HCT116 (cell line): ENCODE results near the gene ABCF3.

Experiments
- CEBPB ChIP-seq: IDR thresholded peaks from 2 replicates; pipeline ENCODE4 v1.6.1; 2012; ENCODE audit warnings: low read depth
- CTCF ChIP-seq, 3 experiments: fragments of 200-600 bp in 1 of 3; sonication (generic) in 1 of 3; IDR thresholded peaks in 2 of 3; conservative IDR thresholded peaks in 1 of 3; 2 replicates each; pipeline ENCODE4 v1.5.1; 2012 to 2017; ENCODE audit warnings: low read depth in 2 of 3, low read length in 2 of 3, antibody characterized with exemption in 1 of 3, borderline replicate concordance in 1 of 3, control low read depth in 1 of 3, mild to moderate bottlenecking in 1 of 3, mixed read lengths in 1 of 3, mixed run types in 1 of 3, moderate library complexity in 1 of 3; ENCODE audit not compliant: insufficient read depth in 1 of 3
- EZH2 ChIP-seq: fragments of 200-600 bp; sonication (generic); IDR thresholded peaks from 2 replicates; pipeline ENCODE4 v1.6.1; 2017; ENCODE audit warnings: antibody characterized with exemption, mixed run types
- EZH2phosphoT487 ChIP-seq: fragments of 200-600 bp; IDR thresholded peaks from 2 replicates; pipeline ENCODE4 v1.6.1; 2018; ENCODE audit warnings: antibody characterized with exemption, borderline replicate concordance
- POLR2A ChIP-seq: IDR thresholded peaks from 2 replicates; pipeline ENCODE4 v1.7.0; 2011; ENCODE audit warnings: borderline replicate concordance; ENCODE audit not compliant: insufficient read depth, insufficient read length; ENCODE audit errors: extremely low read depth
- POLR2AphosphoS5 ChIP-seq: IDR thresholded peaks from 2 replicates; pipeline ENCODE4 v1.6.1; 2011; ENCODE audit warnings: mild to moderate bottlenecking, low read depth, low read length, moderate library complexity
- REST ChIP-seq: IDR thresholded peaks from 2 replicates; pipeline ENCODE4 v1.6.1; 2012; ENCODE audit warnings: low read depth
- SIN3A ChIP-seq: IDR thresholded peaks from 2 replicates; pipeline ENCODE4 v1.6.1; 2012; ENCODE audit warnings: low read depth
- SP1 ChIP-seq: IDR thresholded peaks from 2 replicates; pipeline ENCODE4 v1.6.1; 2012; ENCODE audit warnings: low read depth
- SRF ChIP-seq: IDR thresholded peaks from 2 replicates; pipeline ENCODE4 v1.6.1; 2012; ENCODE audit warnings: low read depth
- ZFX ChIP-seq: fragments of 450-650 bp; IDR thresholded peaks from 2 replicates; pipeline ENCODE4 v1.6.1; 2017
- ZNF274 ChIP-seq: fragments of 200-500 bp; sonication (Bioruptor generic); IDR thresholded peaks from 2 replicates; pipeline ENCODE4 v1.6.1; 2014; ENCODE audit warnings: mild to moderate bottlenecking, low read depth, low read length, inconsistent platforms

DNA sequence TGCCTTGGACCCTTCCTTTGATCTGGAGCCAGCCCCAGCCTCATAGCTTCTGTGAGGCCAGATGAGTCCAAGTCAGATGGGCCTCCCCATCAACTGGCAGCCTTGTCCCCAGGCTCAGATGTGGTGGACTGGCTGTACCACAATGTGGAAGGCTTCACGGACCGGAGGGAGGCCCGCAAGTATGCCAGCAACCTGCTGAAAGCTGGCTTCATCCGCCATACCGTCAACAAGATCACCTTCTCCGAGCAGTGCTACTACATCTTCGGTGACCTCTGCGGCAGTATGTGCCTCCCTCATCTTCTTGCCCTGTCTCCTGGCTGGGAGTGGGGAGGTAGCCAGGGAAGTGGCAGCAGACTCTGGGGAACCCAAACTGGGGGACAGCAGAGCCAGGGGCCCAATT is 18.2 kb upstream of the ABCF3 start:
- no peak for TF ChIP-seq SRF
- TF ChIP-seq EZH2phosphoT487: no peak
- TF ChIP-seq CTCF (IDR thresholded peaks at IDR 0.05 in 2 of 3, conservative IDR thresholded peaks at IDR 0.05 in 1 of 3; ENCODE audit: borderline replicate concordance in 1 of 3, insufficient read depth in 1 of 3, low read depth in 2 of 3, low read length in 2 of 3): no peak
- no peak for TF ChIP-seq POLR2A
- no peak for TF ChIP-seq SIN3A
- no peak for TF ChIP-seq EZH2
- no peak for TF ChIP-seq CEBPB
- TF ChIP-seq ZNF274: no peak
- TF ChIP-seq ZFX: no peak
- TF ChIP-seq REST: no peak
- no peak for TF ChIP-seq SP1
- no peak for TF ChIP-seq POLR2AphosphoS5
